Measurements from ENCODE around the gene FGF1. TPM values are rescaled to one million over a fixed set of nuclear protein-coding genes. Genes with fewer than 3 reads are reported as not detected.

Gene FGF1
- total and polyA plus RNA-seq, 4 donors: 25.6 to 57.7 (median 39.2) TPM

- 100% methylated on average over 1 of the region's 3 CpGs for WGBS (ENCODE audit: insufficient coverage)
- Histone ChIP-seq H3K4me3 (ENCODE audit: low read depth, low read length) (no peak overlapping the region), H3K27ac (ENCODE audit: low read depth, low read length) (no peak overlapping the region), H3K27me3 (ENCODE audit: control insufficient read depth, insufficient read depth, low read length) (no peaks in the 10 kb centered on the region), H3K36me3 (ENCODE audit: control insufficient read depth, insufficient read depth, low read length) (no peaks in the 10 kb centered on the region), H3K4me1 (ENCODE audit: control insufficient read depth, insufficient read depth, low read length) (no peaks in the 10 kb centered on the region), H3K9me3 (ENCODE audit: control insufficient read depth, insufficient read depth, low read length) (peaks cover 4% of the 10 kb centered on the region)
- no peak for DNase-seq (ENCODE audit: low read depth in 4 of 6, low spot score in 6 of 6)
These were observed 107.6 kb downstream of the FGF1 start for GRCh38 chr5:142578161-142578830.

DNA sequence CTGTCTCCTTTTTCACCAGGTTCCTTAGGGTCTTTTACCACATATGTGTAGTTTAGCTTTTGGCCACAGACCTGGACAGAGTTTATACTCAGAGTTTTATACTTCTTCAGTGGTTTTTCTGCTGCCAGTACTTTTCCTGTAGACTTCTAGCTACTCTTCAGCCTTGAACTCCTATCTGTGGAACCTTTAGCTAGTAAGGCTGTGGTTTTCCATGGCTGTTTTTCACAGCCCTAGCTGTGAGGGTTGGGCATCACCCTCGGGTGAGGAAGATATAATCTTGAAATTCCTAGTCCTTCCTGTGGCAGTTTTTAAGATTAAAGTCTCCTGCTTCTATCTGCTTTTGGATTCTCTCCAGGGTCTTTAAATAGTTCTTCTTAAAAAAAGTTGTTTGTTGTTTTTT lies 109.1 kb downstream of the FGF1 start:
- Histone ChIP-seq H3K4me3 (ENCODE audit: low read depth, low read length) (no peak overlapping the region), H3K4me1 (ENCODE audit: control insufficient read depth, insufficient read depth, low read length) (no peaks in the 10 kb centered on the region), H3K27me3 (ENCODE audit: control insufficient read depth, insufficient read depth, low read length) (no peaks in the 10 kb centered on the region), H3K27ac (ENCODE audit: low read depth, low read length) (no peak overlapping the region), H3K36me3 (ENCODE audit: control insufficient read depth, insufficient read depth, low read length) (no peaks in the 10 kb centered on the region), H3K9me3 (ENCODE audit: control insufficient read depth, insufficient read depth, low read length) (peaks cover 4% of the 10 kb centered on the region)
- DNase-seq (ENCODE audit: low read depth in 4 of 6, low spot score in 6 of 6): no peak
- no CpG with 5 or more reads among the region's 1 CpG for WGBS (ENCODE audit: insufficient coverage)

- Histone ChIP-seq H3K4me3 (ENCODE audit: low read depth, low read length) (no peak overlapping the region), H3K27me3 (ENCODE audit: control insufficient read depth, insufficient read depth, low read length) (no peaks in the 10 kb centered on the region), H3K9me3 (ENCODE audit: control insufficient read depth, insufficient read depth, low read length) (peaks cover 4% of the 10 kb centered on the region), H3K36me3 (ENCODE audit: control insufficient read depth, insufficient read depth, low read length) (no peaks in the 10 kb centered on the region), H3K4me1 (ENCODE audit: control insufficient read depth, insufficient read depth, low read length) (no peaks in the 10 kb centered on the region), H3K27ac (ENCODE audit: low read depth, low read length) (no peak overlapping the region)
- WGBS (ENCODE audit: insufficient coverage): 86% methylated on average over 1 of the region's 1 CpG
- DNase-seq (ENCODE audit: low read depth in 4 of 6, low spot score in 6 of 6): no peak
These were observed 109.6 kb downstream of the FGF1 start for GRCh38 chr5:142576303-142576702.

DNA sequence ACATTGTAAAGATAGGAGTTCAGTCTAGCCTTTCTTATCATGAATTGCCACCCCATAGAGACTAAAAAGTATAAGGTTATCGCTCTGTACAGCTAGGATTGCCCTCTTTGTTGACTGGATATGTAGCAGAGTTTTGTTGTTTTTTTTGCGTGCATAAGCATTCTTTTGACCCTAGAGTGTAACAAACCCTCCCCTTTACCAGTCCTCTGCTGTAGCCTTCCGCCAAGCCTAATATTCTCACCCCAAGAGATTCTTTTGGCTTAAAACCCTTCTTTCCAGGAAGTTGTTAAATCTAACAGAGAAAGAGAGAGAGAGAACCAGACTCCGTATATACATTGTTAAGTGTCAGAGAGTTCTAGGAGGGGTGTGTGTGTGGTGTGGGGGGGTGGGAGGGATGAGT lies 113.9 kb downstream of the FGF1 start:
- peak in 2 of 6 donors; percentile 47 to 77 for DNase-seq (ENCODE audit: low read depth in 4 of 6, low spot score in 6 of 6)
- Histone ChIP-seq H3K4me3 (ENCODE audit: low read depth, low read length) (no peak overlapping the region), H3K9me3 (ENCODE audit: control insufficient read depth, insufficient read depth, low read length) (peaks cover 2% of the 10 kb centered on the region), H3K27me3 (ENCODE audit: control insufficient read depth, insufficient read depth, low read length) (no peaks in the 10 kb centered on the region), H3K27ac (ENCODE audit: low read depth, low read length) (no peak overlapping the region), H3K4me1 (ENCODE audit: control insufficient read depth, insufficient read depth, low read length) (peaks cover 4% of the 10 kb centered on the region), H3K36me3 (ENCODE audit: control insufficient read depth, insufficient read depth, low read length) (no peaks in the 10 kb centered on the region)
- WGBS (ENCODE audit: insufficient coverage): no CpG with 5 or more reads among the region's 4 CpGs

DNA sequence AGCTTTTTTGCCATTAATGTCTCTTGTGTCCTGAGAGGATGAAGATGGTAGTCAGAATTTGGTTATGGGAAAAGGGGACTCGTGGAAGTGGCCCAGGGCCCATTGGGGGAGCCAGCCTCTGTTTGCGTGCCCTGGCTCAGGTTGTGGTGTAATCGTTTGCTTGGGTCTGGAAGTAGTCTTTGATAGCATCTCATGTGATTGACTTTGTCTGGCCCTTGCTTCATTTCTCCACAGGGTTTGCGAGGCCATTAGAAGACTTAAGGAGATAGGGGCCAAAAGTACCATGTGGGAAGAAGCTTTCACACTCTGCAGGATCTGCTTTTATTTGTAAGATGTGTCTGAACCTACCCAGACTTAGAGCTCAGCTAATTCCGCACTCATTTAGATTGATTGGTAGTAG lies 114.5 kb downstream of the FGF1 start:
- Histone ChIP-seq H3K27ac (ENCODE audit: low read depth, low read length) (no peak overlapping the region), H3K4me1 (ENCODE audit: control insufficient read depth, insufficient read depth, low read length) (peaks cover 4% of the 10 kb centered on the region)
- WGBS (ENCODE audit: insufficient coverage): 83% methylated on average over 3 of the region's 5 CpGs

GRCh38 chr5:142569905-142570304 lies 116.0 kb downstream of the FGF1 start:
- no peak overlapping the region for H3K27ac ChIP-seq (ENCODE audit: low read depth, low read length)
- H3K27me3 ChIP-seq (ENCODE audit: control insufficient read depth, insufficient read depth, low read length): no peaks in the 10 kb centered on the region
- WGBS (ENCODE audit: insufficient coverage): 100% methylated on average over 5 of the region's 6 CpGs
- H3K4me1 ChIP-seq (ENCODE audit: control insufficient read depth, insufficient read depth, low read length): peaks cover 4% of the 10 kb centered on the region
- H3K4me3 ChIP-seq (ENCODE audit: low read depth, low read length): no peak overlapping the region
- no peak for DNase-seq (ENCODE audit: low read depth in 4 of 6, low spot score in 6 of 6)
- no peaks in the 10 kb centered on the region for H3K9me3 ChIP-seq (ENCODE audit: control insufficient read depth, insufficient read depth, low read length)
- H3K36me3 ChIP-seq (ENCODE audit: control insufficient read depth, insufficient read depth, low read length): no peaks in the 10 kb centered on the region

More for the DNA sequence above, 114.5 kb downstream of the FGF1 start:
- Histone ChIP-seq H3K36me3 (ENCODE audit: control insufficient read depth, insufficient read depth, low read length) (no peaks in the 10 kb centered on the region), H3K27me3 (ENCODE audit: control insufficient read depth, insufficient read depth, low read length) (no peaks in the 10 kb centered on the region), H3K9me3 (ENCODE audit: control insufficient read depth, insufficient read depth, low read length) (peaks cover 2% of the 10 kb centered on the region), H3K4me3 (ENCODE audit: low read depth, low read length) (no peak overlapping the region)
- DNase-seq (ENCODE audit: low read depth in 4 of 6, low spot score in 6 of 6): no peak

DNA sequence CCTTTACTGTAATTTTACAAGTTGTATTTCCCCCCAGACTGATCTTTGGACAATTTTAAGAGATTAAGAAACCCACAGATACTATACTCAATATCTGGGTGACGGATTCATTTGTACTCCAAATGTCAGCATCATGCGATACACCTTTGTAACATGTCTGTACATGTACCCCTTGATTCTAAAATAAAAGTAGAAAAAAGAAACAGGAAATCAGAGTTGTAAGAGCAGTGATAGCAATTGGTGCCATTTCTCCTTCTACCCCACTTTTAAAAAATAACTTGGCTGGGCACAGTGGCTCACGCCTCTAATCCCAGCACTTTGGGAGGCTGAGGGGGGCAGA lies 116.9 kb downstream of the FGF1 start:
- H3K27me3 ChIP-seq (ENCODE audit: control insufficient read depth, insufficient read depth, low read length): no peaks in the 10 kb centered on the region
- H3K27ac ChIP-seq (ENCODE audit: low read depth, low read length): peak overlapping the region; percentile 61
- H3K4me1 ChIP-seq (ENCODE audit: control insufficient read depth, insufficient read depth, low read length): peaks cover 4% of the 10 kb centered on the region
- H3K4me3 ChIP-seq (ENCODE audit: low read depth, low read length): no peak overlapping the region
- no peaks in the 10 kb centered on the region for H3K9me3 ChIP-seq (ENCODE audit: control insufficient read depth, insufficient read depth, low read length)
- H3K36me3 ChIP-seq (ENCODE audit: control insufficient read depth, insufficient read depth, low read length): no peaks in the 10 kb centered on the region
- DNase-seq (ENCODE audit: low read depth in 4 of 6, low spot score in 6 of 6): no peak
- WGBS (ENCODE audit: insufficient coverage): 92% methylated on average over 1 of the region's 3 CpGs

- Histone ChIP-seq H3K4me3 (ENCODE audit: low read depth, low read length) (no peak overlapping the region), H3K4me1 (ENCODE audit: control insufficient read depth, insufficient read depth, low read length) (peaks cover 4% of the 10 kb centered on the region), H3K27ac (ENCODE audit: low read depth, low read length) (peak overlapping the region; percentile 61), H3K27me3 (ENCODE audit: control insufficient read depth, insufficient read depth, low read length) (no peaks in the 10 kb centered on the region), H3K9me3 (ENCODE audit: control insufficient read depth, insufficient read depth, low read length) (no peaks in the 10 kb centered on the region), H3K36me3 (ENCODE audit: control insufficient read depth, insufficient read depth, low read length) (no peaks in the 10 kb centered on the region)
- peak in 2 of 6 donors; percentile 30 to 50 for DNase-seq (ENCODE audit: low read depth in 4 of 6, low spot score in 6 of 6)
- WGBS (ENCODE audit: insufficient coverage): 60% methylated on average over 9 of the region's 10 CpGs
These were observed 117.5 kb downstream of the FGF1 start for GRCh38 chr5:142568283-142568995.

- DNase-seq (ENCODE audit: low read depth in 4 of 6, low spot score in 6 of 6): no peak
- H3K27me3 ChIP-seq (ENCODE audit: control insufficient read depth, insufficient read depth, low read length): no peaks in the 10 kb centered on the region
- H3K9me3 ChIP-seq (ENCODE audit: control insufficient read depth, insufficient read depth, low read length): no peaks in the 10 kb centered on the region
- H3K4me1 ChIP-seq (ENCODE audit: control insufficient read depth, insufficient read depth, low read length): no peaks in the 10 kb centered on the region
- no peak overlapping the region for H3K4me3 ChIP-seq (ENCODE audit: low read depth, low read length)
- 84% methylated on average over 4 of the region's 7 CpGs for WGBS (ENCODE audit: insufficient coverage)
- H3K36me3 ChIP-seq (ENCODE audit: control insufficient read depth, insufficient read depth, low read length): no peaks in the 10 kb centered on the region
- H3K27ac ChIP-seq (ENCODE audit: low read depth, low read length): no peak overlapping the region
These were observed 124.3 kb downstream of the FGF1 start for GRCh38 chr5:142561486-142562097.

GRCh38 chr5:142561029-142561428 lies 124.9 kb downstream of the FGF1 start:
- H3K27ac ChIP-seq (ENCODE audit: low read depth, low read length): no peak overlapping the region
- H3K27me3 ChIP-seq (ENCODE audit: control insufficient read depth, insufficient read depth, low read length): no peaks in the 10 kb centered on the region
- H3K36me3 ChIP-seq (ENCODE audit: control insufficient read depth, insufficient read depth, low read length): no peaks in the 10 kb centered on the region
- H3K4me1 ChIP-seq (ENCODE audit: control insufficient read depth, insufficient read depth, low read length): no peaks in the 10 kb centered on the region
- 91% methylated on average over 1 of the region's 2 CpGs for WGBS (ENCODE audit: insufficient coverage)
- H3K9me3 ChIP-seq (ENCODE audit: control insufficient read depth, insufficient read depth, low read length): no peaks in the 10 kb centered on the region
- H3K4me3 ChIP-seq (ENCODE audit: low read depth, low read length): no peak overlapping the region
- DNase-seq (ENCODE audit: low read depth in 4 of 6, low spot score in 6 of 6): no peak
